NCI-H2196 treated with DMSO at 0.1 percent for 48 hours (cell line): ENCODE data around the gene PARD3.
"Not testable (repeated sequence)": the region's sequence is repeated elsewhere in the genome, so short reads cannot be mapped to it uniquely, and the experiment has no call there.

Experiments used
- DNase-seq: peaks from one replicate; lab custom pipeline; 2025; ENCODE audit not compliant: unreplicated experiment; lab: John Stamatoyannopoulos, UW

The PARD3 gene

GRCh38 chr10:34433241-34434076, 381.6 kb downstream of the PARD3 start:
- no peak for DNase-seq

DNA sequence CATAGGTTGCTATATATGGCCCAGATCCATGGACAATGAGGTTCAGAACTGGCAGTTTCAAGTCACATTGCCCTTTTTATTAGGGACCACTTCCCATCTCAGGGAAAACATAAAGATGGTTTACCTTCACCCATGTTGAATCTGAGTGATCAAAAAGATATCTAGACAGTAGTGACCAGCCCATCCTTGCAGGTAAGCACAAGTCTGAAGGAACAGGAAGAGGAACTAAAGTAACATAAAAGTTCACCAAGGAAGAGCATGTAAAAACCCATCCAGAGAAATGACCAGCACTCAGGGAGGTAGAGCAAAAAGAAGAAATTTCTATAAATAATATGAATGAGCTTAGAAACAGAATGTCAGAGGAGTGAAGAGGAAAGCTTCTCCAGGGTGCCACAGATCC, 382.5 kb downstream of the PARD3 start:
- DNase-seq: no peak

GRCh38 chr10:34430685-34431084, 384.4 kb downstream of the PARD3 start:
- DNase-seq: no peak

DNA sequence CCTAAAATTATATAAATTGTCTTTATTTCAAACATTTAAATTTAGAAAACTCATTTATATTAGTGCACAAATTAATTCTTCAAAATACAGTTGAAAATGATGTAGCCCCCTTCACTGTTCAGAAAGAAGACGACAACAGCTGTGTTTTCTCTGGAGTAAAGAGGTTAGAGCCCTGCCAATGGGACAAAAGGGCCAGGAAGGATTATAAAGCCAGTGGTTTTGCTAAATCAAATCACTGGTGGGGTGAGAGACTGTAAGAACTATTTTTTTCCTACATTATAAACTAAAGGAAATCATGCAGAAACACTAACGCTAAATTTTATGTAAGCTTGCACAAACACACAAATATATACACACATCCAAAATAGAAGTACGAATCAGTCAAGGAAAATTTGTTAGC, 386.6 kb downstream of the PARD3 start:
- no peak for DNase-seq

DNA sequence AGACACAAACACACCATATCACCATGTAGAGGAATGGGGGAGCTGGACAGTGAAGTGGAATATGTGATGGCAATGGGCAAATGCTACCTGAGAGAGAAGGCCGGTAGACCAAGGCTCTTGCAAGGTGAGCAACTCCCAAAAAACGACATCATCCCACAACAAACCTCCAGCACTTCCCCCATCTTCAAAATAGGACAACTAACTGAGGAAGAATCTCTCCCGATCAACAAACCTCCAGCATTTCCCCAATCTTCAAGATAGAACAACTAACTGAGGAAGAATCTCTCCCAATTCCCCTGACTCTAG, 387.2 kb downstream of the PARD3 start:
- no peak for DNase-seq

GRCh38 chr10:34427158-34427910, 387.8 kb downstream of the PARD3 start:
- not testable (repeated sequence) for DNase-seq

- DNase-seq: not testable (repeated sequence)
Observed at GRCh38 chr10:34426538-34427157, 388.4 kb downstream of the PARD3 start.

- DNase-seq: no peak
Observed at GRCh38 chr10:34426041-34426440, 389.1 kb downstream of the PARD3 start.

DNA sequence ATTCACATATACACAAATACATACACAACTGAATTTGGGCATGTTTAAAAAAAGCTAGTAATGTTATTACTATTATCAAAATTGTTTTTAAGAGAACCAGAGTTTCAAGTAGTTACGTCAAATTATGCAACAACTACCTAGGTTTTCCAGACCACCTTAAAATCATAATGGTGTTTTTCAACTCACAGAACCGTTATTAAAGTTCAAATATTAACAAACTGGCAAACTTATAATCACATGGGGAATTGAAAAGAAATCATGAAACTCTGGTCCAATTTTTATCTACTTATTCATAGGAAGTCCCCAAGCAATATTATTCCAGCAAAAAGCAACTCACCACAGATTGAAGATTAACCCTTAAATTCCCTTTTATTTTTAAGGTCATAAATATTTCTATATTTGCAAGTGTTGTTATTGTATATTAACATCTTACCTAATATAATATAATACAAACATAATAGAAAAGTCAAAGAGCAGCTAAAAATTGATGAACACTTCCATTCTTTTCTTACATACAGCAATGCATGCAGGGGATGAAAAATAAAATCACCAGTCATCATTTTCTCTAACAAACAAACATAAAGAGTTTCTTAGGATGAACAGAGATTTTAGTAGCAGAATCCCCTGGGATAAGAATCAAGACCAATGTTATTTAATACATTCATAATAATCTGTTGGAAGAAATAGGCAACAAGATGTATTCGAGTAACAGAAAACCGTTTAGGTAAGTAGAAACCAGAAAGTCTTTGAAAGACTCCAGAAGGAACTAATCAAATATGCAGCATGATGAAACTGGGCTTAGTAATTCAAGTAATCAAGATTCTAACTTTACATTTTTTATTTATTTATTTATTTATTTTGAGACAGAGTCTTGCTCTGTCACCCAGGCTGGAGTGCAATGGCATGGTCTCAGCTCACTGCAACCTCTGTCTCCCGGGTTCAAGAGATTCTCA, 391.1 kb downstream of the PARD3 start:
- no peak for DNase-seq

- no peak for DNase-seq
Observed at GRCh38 chr10:34420795-34421194, 394.3 kb downstream of the PARD3 start.

DNA sequence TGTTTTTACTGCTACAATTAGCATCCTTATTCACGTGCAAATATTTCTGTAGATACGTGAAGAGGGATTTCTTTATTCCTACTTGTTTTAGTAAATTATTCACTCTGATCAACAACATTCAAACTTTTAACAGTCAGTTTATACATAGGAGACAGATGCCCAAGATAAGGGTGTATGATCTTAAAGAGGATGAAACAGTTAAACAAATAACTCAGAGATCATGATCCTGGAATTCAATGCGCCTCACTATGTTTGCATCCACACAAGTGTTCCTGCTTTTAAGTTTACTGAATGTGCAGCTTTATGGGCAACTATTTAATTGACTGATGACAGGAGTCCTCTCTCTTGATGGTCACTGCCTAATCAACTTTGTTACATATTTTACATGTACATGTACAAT, 394.8 kb downstream of the PARD3 start:
- no peak for DNase-seq

DNA sequence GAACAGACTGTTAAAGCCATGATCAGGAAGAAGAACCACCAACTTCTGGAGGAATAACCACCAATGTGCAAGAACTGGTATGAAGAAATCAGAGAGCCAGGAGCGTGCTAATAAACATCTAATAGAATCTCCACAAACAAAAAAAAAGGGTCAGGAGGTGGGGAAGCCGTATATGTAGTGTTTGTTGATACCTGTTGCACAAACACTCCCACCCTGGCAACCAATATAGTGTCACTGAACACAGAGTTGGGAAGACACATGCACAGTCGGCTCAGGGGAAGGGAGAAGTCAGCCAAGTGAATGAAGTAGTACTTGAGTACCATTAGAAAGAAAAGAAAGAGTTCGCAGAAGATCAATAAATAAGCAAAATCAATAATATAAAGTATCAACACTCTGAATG, 400.1 kb downstream of the PARD3 start:
- DNase-seq: no peak

- DNase-seq: no peak
Observed at GRCh38 chr10:34413756-34414587, 401.1 kb downstream of the PARD3 start.

DNA sequence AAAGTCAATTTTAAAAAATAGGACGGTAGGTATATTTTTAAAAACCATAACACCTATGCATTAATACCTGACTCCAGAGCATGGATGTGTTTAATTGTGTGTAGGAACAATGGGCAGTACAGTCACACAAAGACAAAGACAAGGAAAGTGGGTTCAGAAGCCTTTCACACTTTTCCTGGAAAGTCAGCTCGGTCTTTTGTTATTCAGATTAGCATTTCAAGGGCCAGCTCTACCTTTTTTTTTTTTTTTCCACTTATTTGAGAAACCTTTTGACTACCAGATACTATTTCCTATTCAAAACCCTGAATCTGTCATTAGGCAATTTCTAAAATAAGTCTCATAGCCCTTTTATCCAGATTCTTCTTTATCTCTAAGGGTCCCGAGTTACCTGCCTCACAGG, 401.9 kb downstream of the PARD3 start:
- no peak for DNase-seq

GRCh38 chr10:34408956-34409355, 406.1 kb downstream of the PARD3 start:
- no peak for DNase-seq

DNA sequence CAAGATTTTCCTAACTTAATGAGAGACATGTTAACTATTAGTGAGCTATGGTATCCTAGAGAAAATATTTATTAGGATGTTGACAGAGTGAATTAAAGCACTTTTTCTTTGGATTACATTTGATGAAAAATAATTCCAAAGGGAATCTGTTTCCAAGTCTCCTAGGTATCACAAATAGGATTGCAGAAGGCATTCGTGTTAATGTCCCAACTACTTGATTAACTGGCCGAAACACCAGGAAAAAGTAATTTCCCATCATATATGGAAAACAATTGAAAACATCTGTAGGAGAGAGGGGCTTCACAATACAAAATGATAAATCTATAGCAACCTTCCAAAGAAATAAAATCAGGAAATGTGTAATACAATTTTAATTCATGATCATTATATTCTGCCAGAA, 406.7 kb downstream of the PARD3 start:
- no peak for DNase-seq

- DNase-seq: no peak
Observed at GRCh38 chr10:34407324-34407805, 407.7 kb downstream of the PARD3 start.

GRCh38 chr10:34406463-34407323, 408.4 kb downstream of the PARD3 start:
- DNase-seq: no peak
